Liver (tissue), 9 donors: ENCODE measurements around the gene CYP4X1. TPM values are rescaled to one million over a fixed set of nuclear protein-coding genes. Genes with fewer than 3 reads are reported as not detected.

ENCODE experiments used
- DNase-seq: peaks from one replicate; pipeline ENCODE4 v3.0.0-alpha.2; 2017; ENCODE audit warnings: low spot score
- H3K27ac ChIP-seq, 2 donors: one replicate each; pipeline ENCODE4 v1.7.0; 2013; ENCODE audit warnings: inconsistent platforms in 2 of 2, low read length in 2 of 2, control low read depth in 1 of 2, low read depth in 1 of 2, mild to moderate bottlenecking in 1 of 2
- H3K27me3 ChIP-seq, 4 donors: one replicate each; pipeline versions ENCODE4 v1.6.1 to v1.7.0; 2013; ENCODE audit warnings: low read length in 3 of 4, inconsistent platforms in 1 of 4, mild to moderate bottlenecking in 1 of 4, moderate library complexity in 1 of 4; ENCODE audit not compliant: control insufficient read depth in 4 of 4, insufficient read depth in 4 of 4
- H3K36me3 ChIP-seq, 4 donors: one replicate each; pipeline versions ENCODE4 v1.6.1 to v1.7.0; 2013; ENCODE audit warnings: low read length in 3 of 4, mild to moderate bottlenecking in 3 of 4, low read depth in 1 of 4, moderate library complexity in 1 of 4; ENCODE audit not compliant: control insufficient read depth in 4 of 4, insufficient read depth in 3 of 4
- H3K4me1 ChIP-seq, 4 donors: one replicate each; pipeline versions ENCODE4 v1.6.1 to v1.7.0; 2013; ENCODE audit warnings: low read length in 3 of 4, mild to moderate bottlenecking in 3 of 4, moderate library complexity in 1 of 4; ENCODE audit not compliant: control insufficient read depth in 4 of 4, insufficient read depth in 4 of 4
- H3K4me3 ChIP-seq, 3 donors: one replicate each; pipeline versions ENCODE4 v1.6.1 to v1.7.0; 2013; ENCODE audit warnings: low read length in 3 of 3, control low read depth in 1 of 3, low read depth in 1 of 3, mild to moderate bottlenecking in 1 of 3
- H3K9ac ChIP-seq, 2 donors: one replicate each; pipeline ENCODE4 v1.7.0; 2013; ENCODE audit warnings: low read length in 2 of 2, mild to moderate bottlenecking in 2 of 2, moderate library complexity in 2 of 2, control low read depth in 1 of 2, low read depth in 1 of 2
- H3K9me3 ChIP-seq, 4 donors: one replicate each; pipeline versions ENCODE4 v1.6.1 to v1.7.0; 2013; ENCODE audit warnings: low read length in 3 of 4; ENCODE audit not compliant: control insufficient read depth in 4 of 4
- EGR1 ChIP-seq, 2 donors: IDR thresholded peaks; 2 replicates each; pipeline ENCODE4 v1.6.1; 2016 to 2018; ENCODE audit warnings: antibody characterized with exemption in 2 of 2, low read depth in 2 of 2
- FOXA1 ChIP-seq: IDR thresholded peaks from 2 replicates; pipeline ENCODE4 v1.6.1; 2016; ENCODE audit warnings: antibody characterized with exemption
- FOXA2 ChIP-seq: IDR thresholded peaks from 2 replicates; pipeline ENCODE4 v1.6.1; 2016; ENCODE audit warnings: antibody characterized with exemption
- GABPA ChIP-seq, 2 donors: IDR thresholded peaks in 1 of 2; conservative IDR thresholded peaks in 1 of 2; 2 replicates each; pipeline ENCODE4 v1.6.1; 2016; ENCODE audit warnings: antibody characterized with exemption in 2 of 2, mild to moderate bottlenecking in 1 of 2, moderate library complexity in 1 of 2
- HNF4A ChIP-seq, 2 donors: conservative IDR thresholded peaks; 2 replicates each; pipeline ENCODE4 v1.6.1; 2016; ENCODE audit warnings: antibody characterized with exemption in 2 of 2, mild to moderate bottlenecking in 2 of 2
- HNF4G ChIP-seq: IDR thresholded peaks from 2 replicates; pipeline ENCODE4 v1.6.1; 2016; ENCODE audit warnings: antibody characterized with exemption
- NR2F2 ChIP-seq: IDR thresholded peaks from 2 replicates; pipeline ENCODE4 v1.6.1; 2016; ENCODE audit warnings: antibody characterized with exemption
- RAD21 ChIP-seq, 2 donors: IDR thresholded peaks; 2 replicates each; pipeline ENCODE4 v1.6.1; 2016; ENCODE audit warnings: antibody characterized with exemption in 2 of 2, mild to moderate bottlenecking in 2 of 2
- RXRA ChIP-seq, 2 donors: IDR thresholded peaks; 2 replicates each; pipeline ENCODE4 v1.6.1; 2017 to 2018; ENCODE audit warnings: antibody characterized with exemption in 2 of 2, mild to moderate bottlenecking in 1 of 2
- SP1 ChIP-seq: IDR thresholded peaks from 2 replicates; pipeline ENCODE4 v1.6.1; 2018; ENCODE audit warnings: antibody characterized with exemption, mild to moderate bottlenecking
- TAF1 ChIP-seq: conservative IDR thresholded peaks from 2 replicates; pipeline ENCODE4 v1.6.1; 2016; ENCODE audit warnings: antibody characterized with exemption, mild to moderate bottlenecking
- YY1 ChIP-seq: IDR thresholded peaks from 2 replicates; pipeline ENCODE4 v1.6.1; 2016; ENCODE audit warnings: antibody characterized with exemption, mild to moderate bottlenecking
- WGBS: extraction: QIAGEN DNeasy Blood & Tissue Kit; methylation state at CpG from one replicate; pipeline ENCODE4 v1.1.7; 2013; 5-methylcytosine and 5-hydroxymethylcytosine counted together
- polyA plus RNA-seq, 2 donors: library from polyadenylated mRNA; stranded (reverse) in 1 of 2; unstranded in 1 of 2; fragments of 200-250 nt in 1 of 2; fragments of >200 nt in 1 of 2; fragmentation: Nextera tagmentation in 1 of 2; extraction: Ambion mirVana in 1 of 2; gene quantifications; one replicate each; pipeline versions ENCODE4 v1.2.1 to v1.2.3, GENCODE V29; 2013 to 2015
- total RNA-seq, 2 donors: library from RNA; depleted of rRNA; stranded (reverse); fragments of >200 nt; gene quantifications; one replicate each; pipeline ENCODE4 v1.2.3, GENCODE V29; 2014
- TF ChIP-seq, protein P1 (sequence below): fragments of 150-350 bp; IDR thresholded peaks from 2 replicates; pipeline ENCODE4 v1.5.1; 2017; ENCODE audit warnings: improper control_type of control experiment, low read depth, low read length; ENCODE audit not compliant: missing input control
- TF ChIP-seq, protein P2 (sequence below): IDR thresholded peaks from 2 replicates; pipeline ENCODE4 v1.6.1; 2016; ENCODE audit warnings: antibody characterized with exemption
- TF ChIP-seq, protein P3 (sequence below): IDR thresholded peaks from 2 replicates; pipeline ENCODE4 v1.6.1; 2016; ENCODE audit warnings: antibody characterized with exemption
- TF ChIP-seq, protein P4 (sequence below): IDR thresholded peaks from 2 replicates; pipeline ENCODE4 v1.6.1; 2016; ENCODE audit warnings: antibody characterized with exemption, mild to moderate bottlenecking
- TF ChIP-seq, protein P5 (sequence below): IDR thresholded peaks from 2 replicates; pipeline ENCODE4 v1.6.1; 2016; ENCODE audit warnings: antibody characterized with exemption
- donor health status: healthy.
- donor health status: healthy.
- donor health status: healthy.
- donor health status: healthy.
- donor health status: healthy.

Gene CYP4X1
- total and polyA plus RNA-seq, 4 donors = 0.56 to 4.9 (median 2.0) TPM

DNA sequence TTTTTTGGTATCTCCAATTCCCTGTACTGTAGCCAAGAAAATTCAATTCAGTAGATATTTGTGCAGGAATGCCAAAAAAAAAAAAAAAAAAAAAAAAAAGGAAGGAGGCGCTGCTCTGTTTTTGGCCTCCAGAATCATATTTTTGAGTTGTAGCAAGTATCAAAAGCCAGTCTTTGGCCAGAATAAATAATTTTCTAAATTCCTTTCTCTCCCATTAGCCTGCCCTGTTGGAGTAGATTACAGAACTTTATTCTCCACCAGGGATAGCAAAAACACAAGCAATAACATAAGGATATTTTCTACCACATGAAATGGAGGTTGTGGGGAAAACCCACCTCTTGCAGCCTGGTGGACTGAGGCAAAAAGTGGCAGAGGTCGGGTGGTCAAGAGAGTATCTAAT is 2.4 kb upstream of the CYP4X1 start (continued):
- TF ChIP-seq, protein P1, sequence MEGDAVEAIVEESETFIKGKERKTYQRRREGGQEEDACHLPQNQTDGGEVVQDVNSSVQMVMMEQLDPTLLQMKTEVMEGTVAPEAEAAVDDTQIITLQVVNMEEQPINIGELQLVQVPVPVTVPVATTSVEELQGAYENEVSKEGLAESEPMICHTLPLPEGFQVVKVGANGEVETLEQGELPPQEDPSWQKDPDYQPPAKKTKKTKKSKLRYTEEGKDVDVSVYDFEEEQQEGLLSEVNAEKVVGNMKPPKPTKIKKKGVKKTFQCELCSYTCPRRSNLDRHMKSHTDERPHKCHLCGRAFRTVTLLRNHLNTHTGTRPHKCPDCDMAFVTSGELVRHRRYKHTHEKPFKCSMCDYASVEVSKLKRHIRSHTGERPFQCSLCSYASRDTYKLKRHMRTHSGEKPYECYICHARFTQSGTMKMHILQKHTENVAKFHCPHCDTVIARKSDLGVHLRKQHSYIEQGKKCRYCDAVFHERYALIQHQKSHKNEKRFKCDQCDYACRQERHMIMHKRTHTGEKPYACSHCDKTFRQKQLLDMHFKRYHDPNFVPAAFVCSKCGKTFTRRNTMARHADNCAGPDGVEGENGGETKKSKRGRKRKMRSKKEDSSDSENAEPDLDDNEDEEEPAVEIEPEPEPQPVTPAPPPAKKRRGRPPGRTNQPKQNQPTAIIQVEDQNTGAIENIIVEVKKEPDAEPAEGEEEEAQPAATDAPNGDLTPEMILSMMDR = no peak

DNA sequence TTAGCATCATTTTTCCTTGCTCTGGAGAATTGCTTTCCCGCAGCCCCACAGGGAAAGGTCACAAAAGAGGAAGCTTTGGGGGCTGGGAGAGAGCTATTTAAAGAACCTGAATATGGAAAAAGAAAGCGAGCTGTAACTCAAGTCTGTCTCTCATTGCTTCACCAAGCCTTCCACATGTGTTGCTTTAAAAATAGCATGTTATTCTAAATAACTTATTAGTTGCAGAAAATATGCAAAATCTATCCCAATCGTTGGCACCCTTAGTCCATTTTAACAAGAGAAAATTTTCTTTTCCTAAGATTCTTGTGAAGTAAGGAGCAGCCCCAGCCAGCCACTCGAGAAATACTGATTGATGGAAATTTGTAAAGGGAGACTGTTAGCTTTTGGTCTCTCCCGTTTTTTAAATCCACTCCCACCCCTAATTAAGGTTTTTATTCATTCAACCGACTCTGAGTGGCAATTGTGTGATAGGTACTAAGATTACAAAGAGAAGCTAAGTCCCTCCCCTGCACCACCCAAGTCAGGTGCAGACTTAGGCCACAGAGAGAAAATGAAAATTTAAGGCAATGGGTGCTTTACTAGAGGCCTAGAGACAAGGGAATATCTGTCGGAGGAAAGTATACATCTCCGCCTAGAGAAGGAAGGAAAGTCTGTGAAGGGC is 802 bp downstream of the CYP4X1 start:
- peaks cover 0 to 5% (median 0%) of the 10 kb centered on the region in 4 donors for H3K4me1 ChIP-seq
- WGBS = 60% methylated on average over 8 of the region's 8 CpGs
- H3K4me3 ChIP-seq = peak overlapping the region in 1 of 3 donors; percentile 22
- no peak for DNase-seq
- H3K27ac ChIP-seq = no peak overlapping the region
- H3K9me3 ChIP-seq = no peaks in the 10 kb centered on the region
- no peaks in the 10 kb centered on the region for H3K27me3 ChIP-seq
- TF ChIP-seq NR2F2 (peak; percentile 41), HNF4A (conservative IDR thresholded peaks at IDR 0.05) (no peak), FOXA1 (no peak), EGR1 (IDR thresholded peaks at IDR 0.05; ENCODE audit: low read depth in 2 of 2) (no peak), GABPA (IDR thresholded peaks at IDR 0.05 in 1 of 2, conservative IDR thresholded peaks at IDR 0.05 in 1 of 2) (no peak), YY1 (no peak), FOXA2 (no peak)
- no peak overlapping the region for H3K9ac ChIP-seq
- no peaks in the 10 kb centered on the region for H3K36me3 ChIP-seq

DNA sequence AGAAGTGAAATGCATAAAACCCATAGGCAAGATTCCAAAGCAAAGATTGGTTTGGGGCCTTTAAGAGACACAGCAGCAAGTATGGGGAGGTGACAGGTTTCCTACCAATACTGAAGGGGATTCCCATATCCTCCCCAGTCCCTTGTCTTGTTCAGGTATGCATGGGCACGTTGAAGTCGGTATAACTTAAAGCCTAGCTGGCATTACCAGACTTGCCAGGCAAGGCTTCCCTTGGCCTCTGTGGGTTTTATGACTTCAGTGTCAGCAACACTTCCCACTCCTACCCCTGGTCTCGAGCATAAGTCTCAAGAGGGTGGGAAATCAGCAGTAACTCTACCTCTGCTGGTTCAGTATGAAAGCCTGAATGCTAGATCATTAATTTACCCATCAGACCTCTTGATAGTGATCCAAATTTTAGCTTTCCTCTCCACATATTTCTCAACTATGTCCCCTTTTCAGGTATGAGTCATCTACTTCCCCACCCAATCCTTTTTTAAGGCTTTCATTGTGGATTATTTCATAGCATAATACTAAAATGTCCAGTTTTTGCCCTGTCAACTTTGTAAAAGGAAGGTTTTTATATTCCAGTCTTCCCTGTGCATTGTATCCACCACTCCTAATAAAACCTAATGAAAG is 6.8 kb downstream of the CYP4X1 start:
- DNase-seq = no peak
- H3K4me3 ChIP-seq = no peak overlapping the region
- H3K9ac ChIP-seq = no peak overlapping the region
- no peaks in the 10 kb centered on the region for H3K27me3 ChIP-seq
- no peak overlapping the region for H3K27ac ChIP-seq
- H3K36me3 ChIP-seq = no peaks in the 10 kb centered on the region
- peaks cover 0 to 6% (median 5%) of the 10 kb centered on the region in 4 donors for H3K4me1 ChIP-seq
- WGBS = 84% methylated on average over 3 of the region's 3 CpGs
- TF ChIP-seq, protein P2, sequence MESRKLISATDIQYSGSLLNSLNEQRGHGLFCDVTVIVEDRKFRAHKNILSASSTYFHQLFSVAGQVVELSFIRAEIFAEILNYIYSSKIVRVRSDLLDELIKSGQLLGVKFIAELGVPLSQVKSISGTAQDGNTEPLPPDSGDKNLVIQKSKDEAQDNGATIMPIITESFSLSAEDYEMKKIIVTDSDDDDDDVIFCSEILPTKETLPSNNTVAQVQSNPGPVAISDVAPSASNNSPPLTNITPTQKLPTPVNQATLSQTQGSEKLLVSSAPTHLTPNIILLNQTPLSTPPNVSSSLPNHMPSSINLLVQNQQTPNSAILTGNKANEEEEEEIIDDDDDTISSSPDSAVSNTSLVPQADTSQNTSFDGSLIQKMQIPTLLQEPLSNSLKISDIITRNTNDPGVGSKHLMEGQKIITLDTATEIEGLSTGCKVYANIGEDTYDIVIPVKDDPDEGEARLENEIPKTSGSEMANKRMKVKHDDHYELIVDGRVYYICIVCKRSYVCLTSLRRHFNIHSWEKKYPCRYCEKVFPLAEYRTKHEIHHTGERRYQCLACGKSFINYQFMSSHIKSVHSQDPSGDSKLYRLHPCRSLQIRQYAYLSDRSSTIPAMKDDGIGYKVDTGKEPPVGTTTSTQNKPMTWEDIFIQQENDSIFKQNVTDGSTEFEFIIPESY = no peak
- TF ChIP-seq, protein P1 = no peak
- TF ChIP-seq NR2F2 = no peak
- TF ChIP-seq, protein P3, sequence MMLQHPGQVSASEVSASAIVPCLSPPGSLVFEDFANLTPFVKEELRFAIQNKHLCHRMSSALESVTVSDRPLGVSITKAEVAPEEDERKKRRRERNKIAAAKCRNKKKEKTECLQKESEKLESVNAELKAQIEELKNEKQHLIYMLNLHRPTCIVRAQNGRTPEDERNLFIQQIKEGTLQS = no peak
- TF ChIP-seq RAD21 (IDR thresholded peaks at IDR 0.05) = no peak
- no peak for TF ChIP-seq HNF4G
- TF ChIP-seq SP1 = no peak
- TF ChIP-seq, protein P4, sequence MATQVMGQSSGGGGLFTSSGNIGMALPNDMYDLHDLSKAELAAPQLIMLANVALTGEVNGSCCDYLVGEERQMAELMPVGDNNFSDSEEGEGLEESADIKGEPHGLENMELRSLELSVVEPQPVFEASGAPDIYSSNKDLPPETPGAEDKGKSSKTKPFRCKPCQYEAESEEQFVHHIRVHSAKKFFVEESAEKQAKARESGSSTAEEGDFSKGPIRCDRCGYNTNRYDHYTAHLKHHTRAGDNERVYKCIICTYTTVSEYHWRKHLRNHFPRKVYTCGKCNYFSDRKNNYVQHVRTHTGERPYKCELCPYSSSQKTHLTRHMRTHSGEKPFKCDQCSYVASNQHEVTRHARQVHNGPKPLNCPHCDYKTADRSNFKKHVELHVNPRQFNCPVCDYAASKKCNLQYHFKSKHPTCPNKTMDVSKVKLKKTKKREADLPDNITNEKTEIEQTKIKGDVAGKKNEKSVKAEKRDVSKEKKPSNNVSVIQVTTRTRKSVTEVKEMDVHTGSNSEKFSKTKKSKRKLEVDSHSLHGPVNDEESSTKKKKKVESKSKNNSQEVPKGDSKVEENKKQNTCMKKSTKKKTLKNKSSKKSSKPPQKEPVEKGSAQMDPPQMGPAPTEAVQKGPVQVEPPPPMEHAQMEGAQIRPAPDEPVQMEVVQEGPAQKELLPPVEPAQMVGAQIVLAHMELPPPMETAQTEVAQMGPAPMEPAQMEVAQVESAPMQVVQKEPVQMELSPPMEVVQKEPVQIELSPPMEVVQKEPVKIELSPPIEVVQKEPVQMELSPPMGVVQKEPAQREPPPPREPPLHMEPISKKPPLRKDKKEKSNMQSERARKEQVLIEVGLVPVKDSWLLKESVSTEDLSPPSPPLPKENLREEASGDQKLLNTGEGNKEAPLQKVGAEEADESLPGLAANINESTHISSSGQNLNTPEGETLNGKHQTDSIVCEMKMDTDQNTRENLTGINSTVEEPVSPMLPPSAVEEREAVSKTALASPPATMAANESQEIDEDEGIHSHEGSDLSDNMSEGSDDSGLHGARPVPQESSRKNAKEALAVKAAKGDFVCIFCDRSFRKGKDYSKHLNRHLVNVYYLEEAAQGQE = no peak
- TF ChIP-seq EGR1 (IDR thresholded peaks at IDR 0.05; ENCODE audit: low read depth in 2 of 2) = no peak
- no peak for TF ChIP-seq GABPA (IDR thresholded peaks at IDR 0.05 in 1 of 2, conservative IDR thresholded peaks at IDR 0.05 in 1 of 2)
- TF ChIP-seq, protein P5, sequence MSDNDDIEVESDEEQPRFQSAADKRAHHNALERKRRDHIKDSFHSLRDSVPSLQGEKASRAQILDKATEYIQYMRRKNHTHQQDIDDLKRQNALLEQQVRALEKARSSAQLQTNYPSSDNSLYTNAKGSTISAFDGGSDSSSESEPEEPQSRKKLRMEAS = no peak
- TF ChIP-seq TAF1 = no peak
- no peak for TF ChIP-seq FOXA2
- no peak for TF ChIP-seq RXRA (IDR thresholded peaks at IDR 0.05)
- no peaks in the 10 kb centered on the region for H3K9me3 ChIP-seq
